ENCODE data around the gene RTN1.

GRCh38 chr14:59690426-59690825 lies 180.2 kb downstream of the RTN1 start:
- no peak for TF ChIP-seq CTCF (conservative IDR thresholded peaks at IDR 0.05; ENCODE audit: low read length)
- TF ChIP-seq EZH2phosphoT487 (IDR thresholded peaks at IDR 0.05; ENCODE audit: borderline replicate concordance), result no peak

Data from Loucy (cell line).